HG03521 (cell line): ENCODE data around the gene MYLK2.
"Not testable (repeated sequence)": the region's sequence is repeated elsewhere in the genome, so short reads cannot be mapped to it uniquely, and the experiment has no call there.

ENCODE experiments used
- ATAC-seq: cut with Tn5 transposase; IDR thresholded peaks from one replicate; pipeline ENCODE4 v1.9.1; 2021; ENCODE audit warnings: mild to moderate bottlenecking, moderate library complexity; ENCODE audit not compliant: unreplicated experiment

MYLK2 gene

GRCh38 chr20:31815408-31816188 is 3.6 kb upstream of the MYLK2 start:
- ATAC-seq, result no peak

GRCh38 chr20:31816221-31816620 is 2.9 kb upstream of the MYLK2 start:
- ATAC-seq, result no peak

GRCh38 chr20:31817461-31817860 is 1.7 kb upstream of the MYLK2 start:
- no peak for ATAC-seq

GRCh38 chr20:31818376-31818908 is 714 bp upstream of the MYLK2 start:
- no peak for ATAC-seq

GRCh38 chr20:31820228-31820627 is 1.1 kb downstream of the MYLK2 start:
- no peak for ATAC-seq

- ATAC-seq, result no peak
Observed at GRCh38 chr20:31821427-31821826, 2.3 kb downstream of the MYLK2 start.

GRCh38 chr20:31822421-31823330 is 3.5 kb downstream of the MYLK2 start:
- peak; percentile 63 for ATAC-seq

GRCh38 chr20:31823360-31824124 is 4.4 kb downstream of the MYLK2 start:
- ATAC-seq, result no peak

GRCh38 chr20:31824125-31824485 is 4.9 kb downstream of the MYLK2 start:
- ATAC-seq, result no peak

- no peak for ATAC-seq
Observed at GRCh38 chr20:31824554-31825313, 5.6 kb downstream of the MYLK2 start.

- no peak for ATAC-seq
Observed at GRCh38 chr20:31826074-31826473, 6.9 kb downstream of the MYLK2 start.

- ATAC-seq, result no peak
Observed at GRCh38 chr20:31827059-31827458, 7.9 kb downstream of the MYLK2 start.

GRCh38 chr20:31828016-31828415 is 8.9 kb downstream of the MYLK2 start:
- ATAC-seq, result not testable (repeated sequence)

- no peak for ATAC-seq
Observed at GRCh38 chr20:31829731-31830130, 10.6 kb downstream of the MYLK2 start.

GRCh38 chr20:31830406-31830981 is 11.3 kb downstream of the MYLK2 start:
- no peak for ATAC-seq

- ATAC-seq, result no peak
Observed at GRCh38 chr20:31831211-31831610, 12.1 kb downstream of the MYLK2 start.

GRCh38 chr20:31831771-31832306 is 12.7 kb downstream of the MYLK2 start:
- no peak for ATAC-seq

- ATAC-seq, result no peak
Observed at GRCh38 chr20:31833130-31833930, 14.2 kb downstream of the MYLK2 start.
